Measurements from ENCODE around the gene DAB1. TPM values are rescaled to one million over a fixed set of nuclear protein-coding genes. Genes with fewer than 3 reads are reported as not detected.

The DAB1 gene
- total RNA-seq, 2 donors from 2014 or later = 0.72 TPM; not detected in 1

DNA sequence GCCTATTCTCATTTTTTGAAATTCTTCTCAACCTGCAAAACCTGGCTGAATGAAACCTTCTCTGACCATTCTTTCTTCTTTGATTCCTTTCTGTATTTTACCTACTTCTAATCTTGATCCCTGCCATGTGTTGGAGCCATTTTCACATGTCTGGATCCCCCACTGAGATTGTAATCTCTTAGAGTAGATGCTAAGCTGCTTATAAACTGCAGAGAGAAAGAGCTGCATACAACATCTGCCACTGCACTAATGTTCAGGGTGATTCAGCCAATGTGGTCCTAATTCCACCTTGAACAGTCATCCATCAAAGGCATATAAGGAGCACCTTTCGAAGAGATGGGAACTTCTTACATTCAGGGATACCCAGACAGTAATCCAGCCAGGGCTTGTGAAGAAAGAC is 16.2 kb upstream of the DAB1 start:
- Mint-ChIP-seq H3K9me3 (peaks cover 4 to 5% of the 10 kb centered on the region in 2 donors), H3K4me1 (ENCODE audit: low read depth) (no peaks in the 10 kb centered on the region), H3K27me3 (ENCODE audit: low read depth) (no peaks in the 10 kb centered on the region), H3K27ac (no peak overlapping the region), H3K4me3 (no peak overlapping the region), H3K36me3 (ENCODE audit: insufficient read depth in 2 of 2) (no peaks in the 10 kb centered on the region)
- ATAC-seq (replicated peaks in 1 of 2) = no peak
- DNase-seq = no peak

DNA sequence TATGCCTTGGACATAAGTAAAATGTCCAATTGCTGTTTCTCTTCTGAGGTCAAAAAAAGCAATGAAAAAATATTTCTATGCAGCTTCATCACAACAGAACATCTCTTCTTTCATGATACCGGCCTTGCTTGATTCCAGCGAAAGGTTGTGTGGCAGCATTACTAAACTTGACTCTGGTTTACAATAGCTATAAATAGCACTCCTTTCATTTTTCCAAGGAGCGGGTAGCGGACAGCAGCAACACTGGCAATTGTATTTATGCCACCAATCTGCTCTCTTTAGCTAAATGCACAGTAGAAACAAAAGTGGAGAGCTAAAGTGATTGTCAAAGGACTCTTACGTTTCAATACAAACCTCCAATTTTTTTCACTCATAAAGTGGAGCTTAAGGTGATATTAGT is 7.5 kb upstream of the DAB1 start:
- ATAC-seq (replicated peaks in 1 of 2) (no peak), DNase-seq (no peak)
- H3K36me3 Mint-ChIP-seq (ENCODE audit: insufficient read depth in 2 of 2) = no peaks in the 10 kb centered on the region
- H3K27ac Mint-ChIP-seq = no peak overlapping the region
- no peaks in the 10 kb centered on the region for H3K4me1 Mint-ChIP-seq (ENCODE audit: low read depth)
- peaks cover 2% of the 10 kb centered on the region for H3K27me3 Mint-ChIP-seq (ENCODE audit: low read depth)
- no peak overlapping the region for H3K4me3 Mint-ChIP-seq
- peaks cover 0 to 1% of the 10 kb centered on the region in 2 donors for H3K9me3 Mint-ChIP-seq

DNA sequence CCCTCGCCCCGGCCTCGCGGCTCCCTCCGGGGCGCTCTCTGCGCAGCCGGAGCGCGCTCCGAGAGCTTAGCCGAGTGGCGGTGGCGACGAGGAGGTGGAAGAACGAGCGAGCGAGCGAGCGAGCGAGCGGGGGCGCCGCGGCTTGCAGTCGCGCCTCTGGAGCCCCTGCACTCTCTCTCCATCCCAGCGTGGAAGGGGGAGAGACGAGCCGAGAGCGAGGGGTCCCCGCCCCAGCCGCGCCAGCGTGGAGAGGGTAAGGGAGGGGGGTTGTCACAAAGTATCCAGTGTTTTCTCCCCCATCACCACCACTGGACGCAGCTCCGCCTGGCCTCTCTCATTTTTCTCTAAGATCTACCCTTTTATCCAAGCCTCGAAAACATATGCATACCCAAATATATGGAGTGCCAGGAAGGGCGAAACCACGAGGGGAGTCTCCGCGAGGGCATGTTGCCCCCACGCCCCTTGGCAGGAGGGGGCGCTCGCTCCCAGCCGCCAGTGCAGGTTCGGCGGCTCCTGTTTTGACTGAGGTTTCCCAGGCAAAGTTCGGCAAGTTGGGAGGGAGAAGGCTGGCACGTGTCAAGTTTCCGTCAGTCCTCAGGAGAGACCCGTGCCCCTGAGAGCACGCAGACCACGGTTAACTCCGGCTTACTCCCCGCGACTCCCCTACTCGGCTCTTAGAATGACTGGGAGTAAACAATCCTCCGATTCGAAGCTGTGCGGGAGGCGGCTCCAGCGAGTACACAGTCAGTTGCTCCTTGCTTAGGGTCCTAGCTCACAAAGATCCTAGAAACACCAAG is 569 bp upstream of the DAB1 start:
- Mint-ChIP-seq H3K27ac (no peak overlapping the region), H3K36me3 (ENCODE audit: insufficient read depth in 2 of 2) (no peaks in the 10 kb centered on the region), H3K4me1 (ENCODE audit: low read depth) (no peaks in the 10 kb centered on the region), H3K4me3 (peak overlapping the region; percentile 71), H3K27me3 (ENCODE audit: low read depth) (peaks cover 50% of the 10 kb centered on the region), H3K9me3 (no peaks in the 10 kb centered on the region)
- DNase-seq (peak in 1 of 2 donors; percentile 7), ATAC-seq (replicated peaks in 1 of 2) (peak in 1 of 2 donors; percentile 15)

DNA sequence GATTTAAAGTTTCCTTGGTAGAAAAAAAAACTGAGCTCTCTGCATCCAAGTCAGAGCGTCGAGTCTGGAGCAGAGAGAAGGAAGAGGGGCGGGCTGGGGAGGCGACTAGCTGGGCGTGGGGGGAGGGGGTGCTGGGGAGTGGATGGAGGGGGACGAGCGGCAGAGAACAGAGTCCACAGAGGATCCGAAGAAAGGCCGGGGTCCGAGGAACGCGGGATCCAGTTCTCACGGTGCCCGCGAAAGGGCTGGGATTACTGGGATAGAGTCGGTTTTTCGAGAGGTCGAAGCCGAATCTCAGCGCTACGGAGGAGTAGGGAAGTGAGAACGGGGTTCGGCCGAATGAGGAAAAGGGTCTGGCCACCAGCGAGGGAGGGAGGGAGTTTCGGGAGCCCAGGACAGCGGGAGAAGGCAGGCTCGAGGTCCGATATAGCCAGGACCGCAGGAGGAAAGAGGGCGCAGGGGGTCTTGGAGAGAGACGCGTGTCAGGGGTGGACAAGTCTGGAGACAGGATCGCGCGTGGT is 665 bp downstream of the DAB1 start:
- no peaks in the 10 kb centered on the region for H3K9me3 Mint-ChIP-seq
- H3K27me3 Mint-ChIP-seq (ENCODE audit: low read depth) = peaks cover 59% of the 10 kb centered on the region
- no peak overlapping the region for H3K27ac Mint-ChIP-seq
- no peaks in the 10 kb centered on the region for H3K36me3 Mint-ChIP-seq (ENCODE audit: insufficient read depth in 2 of 2)
- peak overlapping the region; percentile 25 to 53 for H3K4me3 Mint-ChIP-seq
- ATAC-seq (replicated peaks in 1 of 2) = no peak
- no peaks in the 10 kb centered on the region for H3K4me1 Mint-ChIP-seq (ENCODE audit: low read depth)
- no peak for DNase-seq

DNA sequence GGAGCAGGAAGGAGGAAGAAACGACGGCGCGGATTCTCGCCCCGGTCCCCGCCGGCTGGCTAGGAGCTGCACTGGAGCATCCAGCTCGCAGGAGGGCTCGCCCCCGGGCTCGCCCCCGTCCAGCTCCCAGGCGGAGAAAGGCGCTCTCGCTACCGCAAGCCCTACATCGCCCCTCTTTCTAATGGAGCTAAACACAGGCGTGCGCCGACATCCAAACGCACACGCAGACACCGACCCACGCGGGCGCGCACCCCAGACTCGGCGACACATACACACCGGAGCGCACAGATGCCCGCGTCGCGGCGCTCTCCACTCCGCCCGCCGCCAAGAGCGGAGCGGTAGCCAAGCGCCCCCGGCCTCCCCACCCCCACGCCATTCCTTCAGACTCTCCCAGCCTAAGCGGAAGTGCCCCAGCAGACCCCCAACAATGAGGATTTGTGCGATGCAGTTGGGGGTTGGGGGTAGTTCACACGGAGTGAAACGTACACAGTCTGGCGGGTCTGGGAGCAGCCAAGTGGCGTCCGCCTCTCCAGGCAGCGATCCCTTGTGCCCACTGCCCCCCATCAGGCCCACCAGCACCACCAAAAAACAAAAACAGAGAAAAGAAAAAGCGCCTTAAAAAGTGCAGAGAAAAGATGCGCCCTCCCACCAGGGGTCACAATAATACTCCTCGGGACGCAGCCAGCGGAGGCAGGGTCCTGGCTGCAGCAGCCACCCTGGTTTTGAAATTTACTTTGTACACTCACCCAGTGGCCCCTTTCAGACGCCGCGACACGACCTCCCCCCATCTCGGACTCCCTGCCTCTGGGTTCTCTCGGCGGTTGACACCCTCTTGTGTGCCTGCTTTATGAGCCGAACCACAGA is 1.4 kb downstream of the DAB1 start:
- ATAC-seq (replicated peaks in 1 of 2) (no peak), DNase-seq (no peak)
- H3K9me3 Mint-ChIP-seq = no peaks in the 10 kb centered on the region
- no peaks in the 10 kb centered on the region for H3K4me1 Mint-ChIP-seq (ENCODE audit: low read depth)
- no peaks in the 10 kb centered on the region for H3K36me3 Mint-ChIP-seq (ENCODE audit: insufficient read depth in 2 of 2)
- H3K4me3 Mint-ChIP-seq = peak overlapping the region; percentile 25 to 53
- no peak overlapping the region for H3K27ac Mint-ChIP-seq
- peaks cover 63% of the 10 kb centered on the region for H3K27me3 Mint-ChIP-seq (ENCODE audit: low read depth)

DNA sequence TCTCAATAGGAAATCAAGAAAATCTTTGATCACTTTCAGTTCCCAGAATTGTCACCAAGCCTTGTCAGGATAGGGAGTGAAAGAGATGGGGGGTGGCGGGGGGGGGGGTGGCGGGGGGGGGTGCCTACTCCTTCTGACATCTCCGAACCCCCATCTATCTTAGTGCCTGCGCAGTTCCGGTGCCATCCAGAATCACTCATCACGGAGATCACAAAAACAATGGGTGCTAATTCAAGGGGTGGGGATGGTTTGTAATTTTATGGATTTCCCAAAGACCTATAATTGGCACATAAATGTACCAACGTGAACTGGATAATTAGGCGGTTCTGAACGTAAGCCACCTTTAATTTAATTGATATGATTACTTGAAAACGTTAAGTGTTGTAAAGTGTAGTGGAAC is 2.1 kb downstream of the DAB1 start:
- Mint-ChIP-seq H3K4me1 (ENCODE audit: low read depth) (no peaks in the 10 kb centered on the region), H3K27ac (no peak overlapping the region), H3K36me3 (ENCODE audit: insufficient read depth in 2 of 2) (no peaks in the 10 kb centered on the region), H3K27me3 (ENCODE audit: low read depth) (peaks cover 63% of the 10 kb centered on the region), H3K9me3 (no peaks in the 10 kb centered on the region), H3K4me3 (peak overlapping the region in 1 of 2 donors; percentile 53)
- DNase-seq (no peak), ATAC-seq (replicated peaks in 1 of 2) (no peak)

DNA sequence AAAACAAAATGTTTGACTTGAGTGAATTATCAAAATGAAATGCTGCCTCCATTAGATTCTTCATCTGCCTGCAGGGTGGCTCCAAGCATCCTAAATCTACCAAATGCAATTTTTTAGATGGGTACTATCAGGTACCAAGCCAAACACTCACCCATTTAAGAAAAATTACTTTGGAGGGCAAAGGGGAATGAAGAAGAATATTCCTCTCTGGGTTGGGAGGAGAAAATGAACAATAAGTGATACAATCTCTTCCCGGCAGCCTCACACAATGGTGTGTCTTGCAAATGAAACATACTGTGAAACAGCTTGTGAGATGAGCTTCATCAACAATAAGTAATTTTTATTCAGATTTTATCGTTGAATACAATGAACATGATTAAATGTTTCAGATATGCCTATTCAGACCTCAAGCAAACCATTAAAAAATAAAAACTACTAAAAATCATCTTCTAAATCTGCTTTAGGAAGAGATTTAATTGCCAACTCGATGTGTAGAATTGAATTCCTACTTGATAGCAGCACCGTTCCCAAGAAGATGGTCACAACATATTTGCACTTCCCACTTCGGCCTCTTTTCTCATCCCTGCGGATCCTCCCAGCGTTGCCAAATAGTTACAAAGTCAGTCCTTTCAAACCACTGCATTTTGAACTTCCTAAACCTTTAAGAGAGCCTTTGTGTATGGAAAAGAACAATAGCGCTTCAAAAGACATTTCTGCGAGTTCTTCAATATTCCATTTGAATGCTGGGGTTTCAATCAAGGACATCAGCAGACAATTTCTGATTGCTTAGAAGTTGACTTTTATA is 2.7 kb downstream of the DAB1 start:
- ATAC-seq (replicated peaks in 1 of 2) = no peak
- DNase-seq = no peak
- Mint-ChIP-seq H3K27ac (no peak overlapping the region), H3K36me3 (ENCODE audit: insufficient read depth in 2 of 2) (no peaks in the 10 kb centered on the region), H3K4me3 (no peak overlapping the region), H3K4me1 (ENCODE audit: low read depth) (no peaks in the 10 kb centered on the region), H3K9me3 (no peaks in the 10 kb centered on the region), H3K27me3 (ENCODE audit: low read depth) (peaks cover 59% of the 10 kb centered on the region)

DNA sequence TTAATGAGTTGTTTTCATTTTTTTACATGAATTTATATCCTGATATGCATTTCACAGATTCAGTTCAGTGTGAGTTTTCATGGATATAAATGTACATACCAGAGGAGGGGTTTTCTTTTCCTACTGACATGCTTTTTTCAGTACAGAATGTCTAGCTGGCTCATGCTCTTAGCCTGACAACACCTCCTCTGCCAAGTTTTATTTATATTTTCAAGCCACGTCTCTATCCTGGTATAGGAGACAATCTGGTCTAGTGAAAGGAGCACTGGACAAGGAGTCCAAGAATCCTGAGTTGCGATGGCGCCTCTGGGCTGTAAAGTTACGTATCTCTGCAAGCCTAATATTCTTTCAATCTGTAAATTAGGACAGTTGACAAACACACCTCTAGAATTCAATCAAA is 4.9 kb downstream of the DAB1 start:
- Mint-ChIP-seq H3K9me3 (no peaks in the 10 kb centered on the region), H3K27ac (no peak overlapping the region), H3K4me1 (ENCODE audit: low read depth) (no peaks in the 10 kb centered on the region), H3K4me3 (no peak overlapping the region), H3K36me3 (ENCODE audit: insufficient read depth in 2 of 2) (no peaks in the 10 kb centered on the region), H3K27me3 (ENCODE audit: low read depth) (peaks cover 39% of the 10 kb centered on the region)
- no peak for ATAC-seq (replicated peaks in 1 of 2)
- no peak for DNase-seq

DNA sequence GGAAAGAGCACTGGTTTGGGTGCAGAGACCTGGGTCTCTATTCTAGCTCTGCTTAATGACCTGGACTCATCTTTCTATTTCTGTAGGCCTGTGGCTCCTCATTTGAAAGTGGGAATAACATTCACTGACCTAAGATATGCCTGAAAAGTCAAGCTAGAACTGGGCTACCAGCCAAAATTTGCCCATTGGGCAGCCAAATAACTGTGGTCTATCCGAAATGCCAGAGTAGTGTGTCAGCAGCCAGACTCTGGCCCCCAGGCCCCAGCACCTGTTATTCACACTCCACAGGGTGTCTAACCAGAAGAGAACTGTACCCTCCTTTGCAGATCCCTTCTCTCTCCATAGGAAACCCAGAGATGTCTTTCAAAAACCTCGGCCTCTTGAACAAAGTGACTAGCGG is 12.6 kb downstream of the DAB1 start:
- no peak overlapping the region for H3K4me3 Mint-ChIP-seq
- no peak overlapping the region for H3K27ac Mint-ChIP-seq
- no peaks in the 10 kb centered on the region for H3K27me3 Mint-ChIP-seq (ENCODE audit: low read depth)
- H3K9me3 Mint-ChIP-seq = peaks cover 0 to 1% of the 10 kb centered on the region in 2 donors
- H3K4me1 Mint-ChIP-seq (ENCODE audit: low read depth) = no peaks in the 10 kb centered on the region
- DNase-seq = no peak
- no peak for ATAC-seq (replicated peaks in 1 of 2)
- H3K36me3 Mint-ChIP-seq (ENCODE audit: insufficient read depth in 2 of 2) = no peaks in the 10 kb centered on the region

DNA sequence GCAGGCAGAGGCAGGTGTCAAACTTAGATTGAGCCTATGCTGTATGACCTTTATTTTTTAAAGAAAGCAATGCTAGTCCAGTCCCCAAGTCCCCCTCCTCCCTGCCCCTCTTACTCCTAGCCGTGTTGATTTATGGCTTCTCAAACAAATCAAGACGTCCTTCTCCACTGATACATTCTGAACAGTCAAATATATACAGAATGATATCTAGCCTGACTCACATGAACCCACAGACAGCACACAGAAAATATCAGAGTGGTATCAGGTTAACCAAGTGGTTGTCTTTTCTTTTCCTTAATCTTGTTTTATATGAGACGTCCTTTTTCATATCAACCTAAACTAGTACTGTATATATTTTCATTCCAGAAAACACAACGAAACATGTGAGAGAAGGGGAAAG is 13.4 kb downstream of the DAB1 start:
- ATAC-seq (replicated peaks in 1 of 2) = no peak
- H3K36me3 Mint-ChIP-seq (ENCODE audit: insufficient read depth in 2 of 2) = no peaks in the 10 kb centered on the region
- H3K27ac Mint-ChIP-seq = no peak overlapping the region
- peaks cover 0 to 1% of the 10 kb centered on the region in 2 donors for H3K9me3 Mint-ChIP-seq
- H3K27me3 Mint-ChIP-seq (ENCODE audit: low read depth) = no peaks in the 10 kb centered on the region
- DNase-seq = no peak
- no peaks in the 10 kb centered on the region for H3K4me1 Mint-ChIP-seq (ENCODE audit: low read depth)
- no peak overlapping the region for H3K4me3 Mint-ChIP-seq

DNA sequence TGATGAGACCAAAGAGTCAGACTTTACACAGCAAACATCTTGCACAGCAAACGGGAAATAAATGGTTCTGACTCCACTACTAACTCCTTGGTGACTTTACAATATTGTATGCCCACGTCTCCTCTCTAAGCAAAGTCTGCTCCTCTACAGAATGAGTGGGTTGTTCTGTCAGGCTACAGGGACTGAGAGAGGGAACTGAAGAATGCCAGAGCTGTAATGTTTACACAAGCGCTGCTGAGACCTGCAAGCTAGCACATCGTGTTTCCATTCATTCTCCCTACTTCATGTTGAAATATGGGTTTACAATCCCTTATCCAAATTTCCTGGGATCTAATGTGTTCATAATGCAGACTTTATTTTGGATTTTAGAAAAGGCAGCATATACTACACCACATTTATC is 15.9 kb downstream of the DAB1 start:
- Mint-ChIP-seq H3K27me3 (ENCODE audit: low read depth) (no peaks in the 10 kb centered on the region), H3K9me3 (peaks cover 0 to 1% of the 10 kb centered on the region in 2 donors), H3K36me3 (ENCODE audit: insufficient read depth in 2 of 2) (no peaks in the 10 kb centered on the region), H3K4me1 (ENCODE audit: low read depth) (no peaks in the 10 kb centered on the region), H3K27ac (no peak overlapping the region), H3K4me3 (no peak overlapping the region)
- ATAC-seq (replicated peaks in 1 of 2) (no peak), DNase-seq (no peak)

DNA sequence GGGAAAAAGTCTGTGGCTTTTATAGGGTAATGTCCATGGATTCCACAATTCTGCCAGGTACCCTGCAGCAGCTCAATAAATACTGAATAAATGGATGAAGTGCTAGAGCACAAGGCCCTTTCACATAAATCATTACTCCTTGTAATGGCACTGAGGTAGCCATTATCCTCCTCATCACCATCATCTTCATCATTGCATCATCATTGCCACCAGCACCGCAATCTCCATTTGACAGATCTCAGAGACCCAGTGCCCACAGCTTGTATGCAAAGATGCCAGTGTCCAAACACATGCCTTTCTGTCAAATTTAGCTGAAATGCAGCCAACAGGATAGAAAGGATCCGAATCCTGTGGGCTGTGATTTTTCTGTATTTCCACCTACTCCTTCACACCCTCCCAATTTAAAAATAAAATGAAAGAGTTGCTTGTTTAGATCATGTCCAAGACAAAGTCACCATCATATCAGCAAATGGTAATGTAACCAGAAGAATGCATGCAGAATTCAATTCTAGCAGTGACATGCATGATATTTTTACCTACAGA is 17.4 kb downstream of the DAB1 start:
- H3K36me3 Mint-ChIP-seq (ENCODE audit: insufficient read depth in 2 of 2) = no peaks in the 10 kb centered on the region
- no peaks in the 10 kb centered on the region for H3K27me3 Mint-ChIP-seq (ENCODE audit: low read depth)
- ATAC-seq (replicated peaks in 1 of 2) = no peak
- H3K9me3 Mint-ChIP-seq = peaks cover 0 to 1% of the 10 kb centered on the region in 2 donors
- no peaks in the 10 kb centered on the region for H3K4me1 Mint-ChIP-seq (ENCODE audit: low read depth)
- H3K27ac Mint-ChIP-seq = no peak overlapping the region
- DNase-seq = no peak
- no peak overlapping the region for H3K4me3 Mint-ChIP-seq

All from activated T-cell treated with anti-CD3 and anti-CD28 coated beads, Interleukin-2, amount 50 U/mL, for 72 hours (primary cell).